Breast epithelium (tissue), 4 donors: ENCODE measurements around the gene CRIM1. TPM values are rescaled to one million over a fixed set of nuclear protein-coding genes. Genes with fewer than 3 reads are reported as not detected.
A peak's percentile ranks its signal among the peaks of the same experiment; 100 is the strongest.

Experiments used
- DNase-seq, 2 donors: peaks; one replicate each; pipeline ENCODE4 v3.0.0-alpha.2; 2019; ENCODE audit warnings: low spot score in 2 of 2
- H3K27ac ChIP-seq, 2 donors: fragments of 200-600 bp; sonication (generic) in 1 of 2; one replicate each; pipeline ENCODE4 v1.5.1; 2016 to 2019; ENCODE audit warnings: mild to moderate bottlenecking in 1 of 2
- H3K27me3 ChIP-seq, 2 donors: fragments of 200-600 bp; sonication (generic) in 1 of 2; one replicate each; pipeline versions ENCODE4 v1.5.1 to v1.6.0; 2017 to 2019; ENCODE audit warnings: control low read depth in 1 of 2, mild to moderate bottlenecking in 1 of 2
- H3K36me3 ChIP-seq: fragments of 200-600 bp; one replicate; pipeline ENCODE4 v1.5.1; 2019
- H3K4me1 ChIP-seq, 2 donors: fragments of 200-600 bp; sonication (generic); one replicate each; pipeline ENCODE4 v1.5.1; 2016 to 2019; ENCODE audit warnings: control low read depth in 1 of 2
- H3K4me3 ChIP-seq, 3 donors: fragments of 200-600 bp; sonication (generic); 1 replicate in 2 of 3; 2 replicates in 1 of 3; pipeline ENCODE4 v1.5.1; 2016 to 2019; ENCODE audit warnings: mild to moderate bottlenecking in 3 of 3, moderate library complexity in 2 of 3
- H3K9me3 ChIP-seq, 2 donors: fragments of 200-600 bp; sonication (generic) in 1 of 2; one replicate each; pipeline ENCODE4 v1.5.1; 2016 to 2019; ENCODE audit warnings: control low read depth in 1 of 2
- CTCF ChIP-seq, 3 donors: fragments of 450-650 bp; IDR thresholded peaks; one replicate each; pipeline ENCODE4 v1.5.1; 2016 to 2017; ENCODE audit warnings: antibody characterized with exemption in 3 of 3, mild to moderate bottlenecking in 3 of 3, moderate library complexity in 3 of 3
- POLR2A ChIP-seq: fragments of 450-650 bp; IDR thresholded peaks from one replicate; pipeline ENCODE4 v1.6.1; 2016; ENCODE audit warnings: antibody characterized with exemption, mild to moderate bottlenecking, moderate library complexity
- POLR2AphosphoS5 ChIP-seq, 3 donors: sonication (generic); formaldehyde crosslinking; IDR thresholded peaks; one replicate each; pipeline ENCODE4 v1.6.1; 2017; ENCODE audit warnings: antibody characterized with exemption in 3 of 3
- intact Hi-C: fragments of 100-400 bp; cut with DNase I; formaldehyde crosslinking; loops from one replicate; pipeline ENCODE4 v1.15.1; 2023; ENCODE audit warnings: low total_unique reads
- total RNA-seq, 3 donors: library from RNA; depleted of rRNA; stranded (reverse); fragments of >200 nt; gene quantifications; one replicate each; pipeline ENCODE4 v1.1.0, GENCODE V29; 2016

CRIM1 gene
- total RNA-seq, 3 donors from 2014 or later, result 166 to 187 (median 178) TPM

GRCh38 chr2:36397728-36398413, 42.3 kb downstream of the CRIM1 start:
- TF ChIP-seq POLR2A, result no peak
- no peak for TF ChIP-seq POLR2AphosphoS5 (IDR thresholded peaks at IDR 0.05)
- no peak for TF ChIP-seq CTCF (IDR thresholded peaks at IDR 0.05)
- Histone ChIP-seq H3K4me1 (peaks cover 0 to 3% of the 10 kb centered on the region in 2 donors), H3K36me3 (no peaks in the 10 kb centered on the region), H3K27me3 (no peaks in the 10 kb centered on the region), H3K27ac (no peak overlapping the region), H3K4me3 (no peak overlapping the region), H3K9me3 (no peaks in the 10 kb centered on the region)
- intact Hi-C loops, result no loop called here
- no peak for DNase-seq

GRCh38 chr2:36399050-36399449, 43.5 kb downstream of the CRIM1 start:
- no peaks in the 10 kb centered on the region for H3K36me3 ChIP-seq
- intact Hi-C loops, result no loop called here
- H3K9me3 ChIP-seq, result no peaks in the 10 kb centered on the region
- no peak for TF ChIP-seq CTCF (IDR thresholded peaks at IDR 0.05)
- TF ChIP-seq POLR2AphosphoS5 (IDR thresholded peaks at IDR 0.05), result no peak
- no peak for TF ChIP-seq POLR2A
- H3K27ac ChIP-seq, result no peak overlapping the region
- peaks cover 0 to 3% of the 10 kb centered on the region in 2 donors for H3K4me1 ChIP-seq
- H3K4me3 ChIP-seq, result no peak overlapping the region
- no peak for DNase-seq
- H3K27me3 ChIP-seq, result no peaks in the 10 kb centered on the region

GRCh38 chr2:36403675-36404230, 48.2 kb downstream of the CRIM1 start:
- H3K9me3 ChIP-seq, result no peaks in the 10 kb centered on the region
- H3K4me1 ChIP-seq, result peaks cover 6% of the 10 kb centered on the region in 2 donors
- intact Hi-C loops, result no loop called here
- H3K27me3 ChIP-seq, result no peaks in the 10 kb centered on the region
- no peaks in the 10 kb centered on the region for H3K36me3 ChIP-seq
- no peak overlapping the region for H3K4me3 ChIP-seq
- TF ChIP-seq CTCF (IDR thresholded peaks at IDR 0.05), result no peak
- H3K27ac ChIP-seq, result peak overlapping the region; percentile 46 to 74
- no peak for DNase-seq

- H3K27me3 ChIP-seq, result no peaks in the 10 kb centered on the region
- TF ChIP-seq POLR2A, result no peak
- TF ChIP-seq POLR2AphosphoS5 (IDR thresholded peaks at IDR 0.05), result no peak
- TF ChIP-seq CTCF (IDR thresholded peaks at IDR 0.05), result no peak
- H3K27ac ChIP-seq, result peak overlapping the region in 1 of 2 donors; percentile 74
- H3K4me3 ChIP-seq, result no peak overlapping the region
- H3K4me1 ChIP-seq, result peaks cover 6 to 9% of the 10 kb centered on the region in 2 donors
- DNase-seq, result no peak
- intact Hi-C loops, result no loop called here
- no peaks in the 10 kb centered on the region for H3K9me3 ChIP-seq
- H3K36me3 ChIP-seq, result no peaks in the 10 kb centered on the region
Measured at GRCh38 chr2:36404318-36404717, 48.7 kb downstream of the CRIM1 start.

GRCh38 chr2:36404754-36405153, 49.2 kb downstream of the CRIM1 start:
- no peak for DNase-seq

More at GRCh38 chr2:36404754-36405153, 49.2 kb downstream of the CRIM1 start:
- no peak overlapping the region for H3K27ac ChIP-seq
- no peak overlapping the region for H3K4me3 ChIP-seq
- intact Hi-C loops, result no loop called here
- no peak for TF ChIP-seq POLR2A
- no peaks in the 10 kb centered on the region for H3K9me3 ChIP-seq
- H3K36me3 ChIP-seq, result no peaks in the 10 kb centered on the region
- no peaks in the 10 kb centered on the region for H3K27me3 ChIP-seq
- H3K4me1 ChIP-seq, result peaks cover 6 to 9% of the 10 kb centered on the region in 2 donors
